Thyroid gland (tissue), 4 donors: Measurements from ENCODE around the gene LMX1B. TPM values are rescaled to one million over a fixed set of nuclear protein-coding genes. Genes with fewer than 3 reads are reported as not detected.

Source experiments
- DNase-seq, 2 donors: peaks; one replicate each; pipeline ENCODE4 v3.0.0-alpha.2; 2019
- H3K27ac ChIP-seq, 3 donors: fragments of 200-600 bp; sonication (generic); 1 replicate in 2 of 3; 2 replicates in 1 of 3; pipeline ENCODE4 v1.5.1; 2016 to 2019; ENCODE audit warnings: mild to moderate bottlenecking in 1 of 3, moderate library complexity in 1 of 3
- H3K27me3 ChIP-seq: fragments of 200-600 bp; sonication (generic); one replicate; pipeline ENCODE4 v1.5.1; 2019
- H3K36me3 ChIP-seq, 2 donors: fragments of 200-600 bp; sonication (generic); one replicate each; pipeline ENCODE4 v1.5.1; 2016 to 2019
- H3K4me1 ChIP-seq, 2 donors: fragments of 200-600 bp; sonication (generic); one replicate each; pipeline ENCODE4 v1.5.1; 2017 to 2019
- H3K4me3 ChIP-seq, 3 donors: fragments of 200-600 bp; sonication (generic); replicated peaks in 1 of 3; 1 replicate in 2 of 3; 2 replicates in 1 of 3; pipeline ENCODE4 v1.5.1; 2016; ENCODE audit warnings: mild to moderate bottlenecking in 1 of 3
- H3K9me3 ChIP-seq: fragments of 200-600 bp; sonication (generic); one replicate; pipeline ENCODE4 v1.5.1; 2017
- POLR2A ChIP-seq, 2 donors: fragments of 450-650 bp; IDR thresholded peaks; one replicate each; pipeline ENCODE4 v1.6.1; 2017; ENCODE audit warnings: antibody characterized with exemption in 2 of 2, mild to moderate bottlenecking in 2 of 2, moderate library complexity in 1 of 2
- WGBS, 2 donors: methylation state at CpG; one replicate each; pipeline ENCODE4 v1.1.5; 2017; 5-methylcytosine and 5-hydroxymethylcytosine counted together
- intact Hi-C: fragments of 100-400 bp; cut with DNase I; formaldehyde crosslinking; loops from one replicate; pipeline ENCODE4 v1.15.1; 2023
- total RNA-seq, 4 donors: library from RNA; depleted of rRNA; stranded (reverse); fragments of >200 nt; gene quantifications; one replicate each; pipeline ENCODE4 v1.2.3, GENCODE V29; 2016
- TF ChIP-seq, protein P1 (sequence below), 6 experiments: fragments of 200-600 bp in 3 of 6; fragments of 450-650 bp in 3 of 6; sonication (generic) in 3 of 6; IDR thresholded peaks; one replicate each; pipeline ENCODE4 v1.5.1; 2016 to 2019; ENCODE audit warnings: antibody characterized with exemption in 6 of 6, mild to moderate bottlenecking in 2 of 6, inconsistent platforms in 1 of 6, moderate library complexity in 1 of 6

Gene LMX1B
- total RNA-seq, 4 donors from 2014 or later, result 0.68 to 5.5 (median 1.7) TPM

DNA sequence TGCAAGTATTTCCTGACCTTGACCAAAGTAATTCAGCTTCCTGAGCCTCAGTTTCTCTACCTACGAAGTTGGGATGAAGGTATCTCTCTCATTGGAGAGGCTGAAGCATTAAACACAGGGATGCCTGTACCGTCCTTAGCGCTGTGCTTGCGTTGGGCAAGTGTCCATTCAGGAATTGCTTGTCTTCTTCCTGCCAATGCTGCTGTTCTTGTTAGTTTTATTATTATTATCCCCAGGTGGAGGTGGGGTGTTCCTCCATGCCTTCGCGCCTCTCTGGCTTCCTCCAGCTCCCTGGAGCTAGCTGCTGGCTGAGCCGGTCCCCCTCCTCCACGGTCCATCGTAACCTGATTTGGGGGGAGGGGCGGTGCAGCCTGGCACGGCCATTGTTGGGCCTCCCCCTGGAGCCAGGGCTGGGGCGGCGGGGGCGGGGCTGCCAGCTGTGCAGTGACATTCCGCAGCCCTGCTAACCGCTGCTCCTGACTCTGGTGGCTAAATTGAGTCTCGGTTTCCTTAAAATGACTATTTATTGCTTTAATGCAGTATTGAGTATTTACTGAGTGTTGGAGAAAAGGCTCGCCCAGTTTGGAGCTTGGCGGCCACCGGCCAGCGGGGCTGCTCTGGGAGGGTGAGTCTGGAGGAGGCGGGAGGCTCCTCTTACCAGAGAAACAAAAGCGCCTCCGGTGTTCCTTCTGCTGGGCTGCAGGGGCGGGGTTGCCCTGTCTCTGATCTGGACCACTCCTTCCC, 51.3 kb downstream of the LMX1B start:
- Histone ChIP-seq H3K4me3 (no peak overlapping the region), H3K9me3 (no peaks in the 10 kb centered on the region), H3K36me3 (no peaks in the 10 kb centered on the region), H3K27ac (no peak overlapping the region), H3K4me1 (peaks cover 18 to 34% of the 10 kb centered on the region in 2 donors), H3K27me3 (no peaks in the 10 kb centered on the region)
- TF ChIP-seq POLR2A (IDR thresholded peaks at IDR 0.05), result no peak
- TF ChIP-seq, protein P1, sequence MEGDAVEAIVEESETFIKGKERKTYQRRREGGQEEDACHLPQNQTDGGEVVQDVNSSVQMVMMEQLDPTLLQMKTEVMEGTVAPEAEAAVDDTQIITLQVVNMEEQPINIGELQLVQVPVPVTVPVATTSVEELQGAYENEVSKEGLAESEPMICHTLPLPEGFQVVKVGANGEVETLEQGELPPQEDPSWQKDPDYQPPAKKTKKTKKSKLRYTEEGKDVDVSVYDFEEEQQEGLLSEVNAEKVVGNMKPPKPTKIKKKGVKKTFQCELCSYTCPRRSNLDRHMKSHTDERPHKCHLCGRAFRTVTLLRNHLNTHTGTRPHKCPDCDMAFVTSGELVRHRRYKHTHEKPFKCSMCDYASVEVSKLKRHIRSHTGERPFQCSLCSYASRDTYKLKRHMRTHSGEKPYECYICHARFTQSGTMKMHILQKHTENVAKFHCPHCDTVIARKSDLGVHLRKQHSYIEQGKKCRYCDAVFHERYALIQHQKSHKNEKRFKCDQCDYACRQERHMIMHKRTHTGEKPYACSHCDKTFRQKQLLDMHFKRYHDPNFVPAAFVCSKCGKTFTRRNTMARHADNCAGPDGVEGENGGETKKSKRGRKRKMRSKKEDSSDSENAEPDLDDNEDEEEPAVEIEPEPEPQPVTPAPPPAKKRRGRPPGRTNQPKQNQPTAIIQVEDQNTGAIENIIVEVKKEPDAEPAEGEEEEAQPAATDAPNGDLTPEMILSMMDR (IDR thresholded peaks at IDR 0.05), result no peak
- DNase-seq, result peak; percentile 42 to 49
- WGBS, 2 donors, result 9 to 12% methylated on average over 17 to 22 of the region's 25 CpGs
- intact Hi-C loops, result no loop called here

DNA sequence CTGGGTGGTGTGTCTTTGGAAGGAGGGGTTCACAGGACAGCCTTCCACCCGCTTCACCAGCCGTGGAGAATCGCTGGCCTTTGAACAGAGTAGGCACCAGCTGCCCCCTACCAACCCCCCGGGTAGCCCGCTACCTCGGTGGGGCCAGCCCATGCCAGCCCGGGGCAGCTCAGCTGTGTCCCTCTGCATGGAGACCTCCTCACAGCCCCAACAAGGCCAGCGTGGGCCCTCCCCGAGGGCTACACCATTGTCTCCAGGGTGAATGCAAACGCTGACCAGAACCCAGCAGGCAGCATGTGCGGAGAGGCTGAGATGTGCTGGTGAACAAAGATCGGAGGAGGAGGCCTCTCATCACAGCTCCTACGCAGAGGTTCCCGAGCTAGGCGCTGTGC, 51.9 kb downstream of the LMX1B start:
- intact Hi-C loops, result no loop called here
- Histone ChIP-seq H3K27me3 (no peaks in the 10 kb centered on the region), H3K9me3 (no peaks in the 10 kb centered on the region), H3K36me3 (no peaks in the 10 kb centered on the region), H3K4me3 (no peak overlapping the region), H3K4me1 (peaks cover 18 to 34% of the 10 kb centered on the region in 2 donors), H3K27ac (no peak overlapping the region)
- WGBS, 2 donors, result 63 to 79% methylated on average over 5 to 10 of the region's 15 CpGs
- DNase-seq, result no peak
- TF ChIP-seq, protein P1 (IDR thresholded peaks at IDR 0.05), result no peak
- TF ChIP-seq POLR2A (IDR thresholded peaks at IDR 0.05), result no peak

DNA sequence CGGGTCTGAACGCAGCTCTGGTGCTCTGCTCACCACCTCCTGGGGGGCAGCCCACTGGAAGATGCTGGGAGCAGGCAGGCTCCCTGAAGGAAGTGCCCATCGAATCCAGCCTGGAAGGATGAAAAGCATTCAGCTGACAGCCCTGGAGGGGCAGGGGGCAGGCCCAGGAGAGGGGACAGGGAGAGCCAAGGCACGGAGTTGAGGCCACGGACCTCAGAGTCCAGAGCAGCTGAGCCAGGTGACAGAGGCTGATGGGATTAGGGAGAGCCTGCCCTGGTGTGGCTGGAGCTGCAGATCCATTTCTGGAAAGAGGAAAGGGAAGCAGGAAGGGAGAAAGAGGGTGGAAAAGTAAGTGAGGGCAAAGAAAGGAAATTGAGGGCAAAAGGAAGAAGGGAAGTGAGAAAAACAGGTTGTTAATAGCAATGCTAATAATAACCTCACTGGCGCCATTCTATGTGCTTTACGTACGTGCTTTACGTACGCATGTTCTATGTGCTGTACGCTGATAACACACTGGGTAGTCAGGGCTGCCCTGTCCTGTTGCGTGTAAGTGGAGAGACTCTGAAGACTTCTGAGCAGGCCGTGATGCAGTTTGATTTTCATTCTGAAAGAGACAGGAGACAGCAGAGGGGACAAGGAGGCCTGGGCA, 52.6 kb downstream of the LMX1B start:
- H3K9me3 ChIP-seq, result no peaks in the 10 kb centered on the region
- intact Hi-C loops, result no loop called here
- TF ChIP-seq, protein P1 (IDR thresholded peaks at IDR 0.05), result no peak
- no peak for TF ChIP-seq POLR2A (IDR thresholded peaks at IDR 0.05)
- H3K4me1 ChIP-seq, result peaks cover 18 to 34% of the 10 kb centered on the region in 2 donors
- H3K27ac ChIP-seq, result no peak overlapping the region
- WGBS, 2 donors, result 77% methylated on average over 13 of the region's 13 CpGs
- no peaks in the 10 kb centered on the region for H3K27me3 ChIP-seq
- H3K36me3 ChIP-seq, result no peaks in the 10 kb centered on the region
- no peak overlapping the region for H3K4me3 ChIP-seq
- DNase-seq, result no peak

DNA sequence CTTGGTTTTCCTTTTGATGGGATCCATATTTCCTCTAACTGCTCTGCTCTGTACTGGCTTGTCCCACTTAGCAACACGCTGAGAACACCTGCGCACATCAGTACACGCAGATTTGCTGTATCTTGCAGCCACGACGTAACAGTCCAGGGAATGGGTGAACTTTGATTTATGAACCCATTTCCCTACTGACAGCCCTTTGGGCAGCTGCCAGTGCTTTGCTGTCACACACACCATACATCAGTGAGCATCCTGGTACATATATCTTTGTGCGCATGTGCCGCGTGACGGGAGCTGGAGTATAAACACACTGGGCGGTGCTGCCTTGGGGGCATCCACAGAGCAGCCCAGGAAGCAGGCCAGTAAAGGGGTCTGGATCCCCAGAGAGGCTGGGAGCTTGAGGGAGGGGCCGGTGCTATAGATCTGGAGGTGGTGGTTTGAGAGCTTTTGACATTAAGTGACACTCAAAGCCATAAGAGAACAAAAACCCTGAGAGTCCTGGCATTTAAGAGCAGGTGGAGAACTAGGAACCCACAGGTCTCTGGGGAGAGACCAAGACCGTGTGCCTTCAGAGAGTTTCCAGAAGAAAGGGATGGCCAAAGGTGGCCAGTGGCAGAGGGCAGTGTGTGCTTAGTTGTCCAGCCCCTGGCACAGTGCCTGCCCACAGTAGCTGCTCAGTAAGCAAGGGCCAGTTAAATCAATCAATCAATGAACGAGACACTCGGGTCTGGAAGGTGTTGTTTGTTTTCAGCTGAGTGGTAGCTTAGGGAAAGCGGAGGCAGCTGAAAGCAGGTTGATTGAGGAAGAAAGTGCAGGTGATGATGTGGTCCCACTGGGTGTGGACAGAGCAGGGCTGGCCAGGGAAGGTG, 53.7 kb downstream of the LMX1B start:
- H3K36me3 ChIP-seq, result no peaks in the 10 kb centered on the region
- no peak for DNase-seq
- H3K27me3 ChIP-seq, result no peaks in the 10 kb centered on the region
- 77 to 80% methylated on average over 15 of the region's 15 CpGs for WGBS, 2 donors
- intact Hi-C loops, result no loop called here
- no peaks in the 10 kb centered on the region for H3K9me3 ChIP-seq
- TF ChIP-seq, protein P1 (IDR thresholded peaks at IDR 0.05), result no peak
- no peak for TF ChIP-seq POLR2A (IDR thresholded peaks at IDR 0.05)
- peaks cover 11 to 25% of the 10 kb centered on the region in 2 donors for H3K4me1 ChIP-seq
- no peak overlapping the region for H3K27ac ChIP-seq
- H3K4me3 ChIP-seq, result no peak overlapping the region
